Smooth muscle cell (in vitro differentiated cells): Measurements from ENCODE around the gene HMCES. TPM values are rescaled to one million over a fixed set of nuclear protein-coding genes. Genes with fewer than 3 reads are reported as not detected.
"Not testable (repeated sequence)": the region's sequence is repeated elsewhere in the genome, so short reads cannot be mapped to it uniquely, and the experiment has no call there.

Source experiments
- DNase-seq: peaks from one replicate; lab custom pipeline; 2025; ENCODE audit not compliant: unreplicated experiment; lab: John Stamatoyannopoulos, UW
- H2AFZ ChIP-seq: fragments of 200-600 bp; sonication (generic); 2 replicates; pipeline ENCODE4 v1.6.0; 2016; ENCODE audit warnings: antibody characterized with exemption, low read depth, mild to moderate bottlenecking
- H3F3A ChIP-seq: fragments of 200-600 bp; sonication (generic); 2 replicates; pipeline ENCODE4 v1.6.0; 2017; ENCODE audit warnings: antibody characterized with exemption, low read depth
- H3K27ac ChIP-seq: fragments of 200-600 bp; sonication (generic); 2 replicates; pipeline ENCODE4 v1.5.1; 2016; ENCODE audit warnings: low read depth, mild to moderate bottlenecking
- H3K27me3 ChIP-seq: fragments of 200-600 bp; sonication (generic); 2 replicates; pipeline ENCODE4 v1.6.1; 2016; ENCODE audit warnings: low read depth, mild to moderate bottlenecking
- H3K36me3 ChIP-seq: fragments of 200-600 bp; sonication (generic); 2 replicates; pipeline ENCODE4 v1.5.1; 2016; ENCODE audit warnings: low read depth
- H3K4me1 ChIP-seq: fragments of 200-600 bp; sonication (generic); 2 replicates; pipeline ENCODE4 v1.5.1; 2016; ENCODE audit warnings: low read depth
- H3K4me2 ChIP-seq: fragments of 200-600 bp; sonication (generic); 2 replicates; pipeline ENCODE4 v1.6.0; 2016; ENCODE audit warnings: mild to moderate bottlenecking
- H3K4me3 ChIP-seq: fragments of 200-600 bp; sonication (generic); 2 replicates; pipeline ENCODE4 v1.5.1; 2016; ENCODE audit warnings: mild to moderate bottlenecking
- H3K79me2 ChIP-seq: fragments of 200-600 bp; sonication (generic); 2 replicates; pipeline ENCODE4 v1.6.0; 2016; ENCODE audit warnings: low read depth, mild to moderate bottlenecking
- H3K9ac ChIP-seq: fragments of 200-600 bp; sonication (generic); 2 replicates; pipeline ENCODE4 v1.6.0; 2016; ENCODE audit warnings: low read depth
- H3K9me3 ChIP-seq: fragments of 200-600 bp; sonication (generic); replicated peaks from 2 replicates; pipeline ENCODE4 v1.5.1; 2016; ENCODE audit warnings: low read depth
- H4K20me1 ChIP-seq: fragments of 200-600 bp; sonication (generic); 2 replicates; pipeline ENCODE4 v1.6.0; 2016; ENCODE audit warnings: low read depth
- CTCF ChIP-seq: fragments of 200-600 bp; sonication (generic); IDR thresholded peaks from 2 replicates; pipeline ENCODE4 v1.5.1; 2017; ENCODE audit warnings: borderline replicate concordance, mild to moderate bottlenecking, antibody characterized with exemption; ENCODE audit not compliant: insufficient read depth, poor library complexity, severe bottlenecking
- WGBS: methylation state at CpG from one replicate; pipeline ENCODE4 v1.1.7; 2016; ENCODE audit warnings: low lambda C conversion rate; 5-methylcytosine and 5-hydroxymethylcytosine counted together
- polyA plus RNA-seq: library from polyadenylated mRNA; unstranded; fragments of >200 nt; fragmentation: Nextera tagmentation; extraction: Ambion mirVana; gene quantifications from 2 replicates; pipeline ENCODE4 v1.2.1, GENCODE V29; 2016
- total RNA-seq: library from RNA; depleted of rRNA; stranded (reverse); fragments of >200 nt; gene quantifications from 2 replicates; pipeline ENCODE4 v1.2.3, GENCODE V29; 2014

The HMCES gene
- total and polyA plus RNA-seq, 2 experiments from 2014 or later, result 15.2 to 25.0 TPM

DNA sequence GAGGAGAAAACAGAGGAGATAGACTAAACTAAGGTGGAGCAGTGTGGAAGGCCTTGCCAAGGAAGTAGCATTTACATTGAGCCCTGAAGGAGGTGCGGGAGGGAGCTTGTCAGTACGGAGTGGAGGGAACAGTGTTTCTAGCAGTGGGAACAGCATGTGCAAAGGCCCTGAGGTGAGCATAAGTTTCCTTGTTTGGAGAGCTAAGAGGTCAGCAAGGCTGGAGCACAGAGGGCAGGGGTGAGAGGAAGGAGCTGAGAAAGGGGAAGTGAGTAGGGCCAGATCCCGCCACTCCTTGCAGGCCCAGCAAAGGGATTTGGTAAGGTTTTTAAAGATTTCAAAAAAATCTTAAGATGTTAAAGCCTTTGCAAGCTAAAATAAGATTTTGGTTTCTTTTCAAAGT is 70.1 kb downstream of the HMCES start:
- Histone ChIP-seq H3K9me3 (no peaks in the 10 kb centered on the region), H3K4me2 (no peak overlapping the region), H2AFZ (no peak overlapping the region), H4K20me1 (no peaks in the 10 kb centered on the region), H3K79me2 (no peaks in the 10 kb centered on the region), H3K4me3 (no peak overlapping the region), H3K36me3 (no peaks in the 10 kb centered on the region), H3K27me3 (no peaks in the 10 kb centered on the region), H3K4me1 (no peaks in the 10 kb centered on the region), H3K27ac (no peak overlapping the region), H3F3A (no peaks in the 10 kb centered on the region), H3K9ac (no peak overlapping the region)
- WGBS, result 97% methylated on average over 3 of the region's 3 CpGs
- no peak for TF ChIP-seq CTCF
- no peak for DNase-seq

GRCh38 chr3:129349169-129349568 is 70.5 kb downstream of the HMCES start:
- H3K27me3 ChIP-seq, H3K27ac ChIP-seq, H2AFZ ChIP-seq, H4K20me1 ChIP-seq, DNase-seq, H3K4me3 ChIP-seq, H3K36me3 ChIP-seq, H3K79me2 ChIP-seq, H3K9ac ChIP-seq, H3K9me3 ChIP-seq, H3F3A ChIP-seq, H3K4me1 ChIP-seq, H3K4me2 ChIP-seq: not testable (repeated sequence)
- WGBS, result 85% methylated on average over 11 of the region's 11 CpGs

DNA sequence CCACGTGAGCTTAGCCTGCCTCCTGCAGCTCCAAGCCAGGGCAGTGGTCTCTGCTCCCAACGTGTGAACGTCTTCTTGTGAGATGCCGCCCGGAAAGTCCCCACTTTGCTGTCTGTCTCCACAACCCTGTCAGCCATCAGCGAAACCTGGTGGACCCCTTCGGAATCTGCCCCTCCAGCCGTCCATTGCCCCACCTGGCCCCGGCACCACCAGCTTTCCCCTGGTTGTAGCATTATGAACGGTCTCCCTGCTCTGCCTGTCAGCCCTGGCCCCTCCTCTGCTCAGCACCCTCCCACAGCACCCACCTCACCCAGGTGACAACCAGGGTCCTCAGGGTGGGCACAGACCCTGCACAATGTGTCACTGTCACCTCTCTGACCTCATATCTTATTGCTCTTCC is 71.1 kb downstream of the HMCES start:
- no peaks in the 10 kb centered on the region for H3K9me3 ChIP-seq
- H3K36me3 ChIP-seq, result no peaks in the 10 kb centered on the region
- H3K9ac ChIP-seq, result no peak overlapping the region
- DNase-seq, result no peak
- no peaks in the 10 kb centered on the region for H3K79me2 ChIP-seq
- H3K4me2 ChIP-seq, result no peak overlapping the region
- no peak overlapping the region for H3K27ac ChIP-seq
- 95% methylated on average over 10 of the region's 10 CpGs for WGBS
- no peak overlapping the region for H2AFZ ChIP-seq
- no peaks in the 10 kb centered on the region for H3K27me3 ChIP-seq
- H3K4me1 ChIP-seq, result no peaks in the 10 kb centered on the region
- H4K20me1 ChIP-seq, result no peaks in the 10 kb centered on the region
- no peaks in the 10 kb centered on the region for H3F3A ChIP-seq
- no peak overlapping the region for H3K4me3 ChIP-seq
- TF ChIP-seq CTCF, result no peak

GRCh38 chr3:129352045-129352444 is 73.4 kb downstream of the HMCES start:
- Histone ChIP-seq H3F3A (no peaks in the 10 kb centered on the region), H3K79me2 (no peaks in the 10 kb centered on the region), H3K27me3 (no peaks in the 10 kb centered on the region), H3K4me2 (no peak overlapping the region), H3K36me3 (no peaks in the 10 kb centered on the region), H3K27ac (no peak overlapping the region), H3K4me1 (no peaks in the 10 kb centered on the region), H3K9ac (no peak overlapping the region), H4K20me1 (no peaks in the 10 kb centered on the region), H3K4me3 (no peak overlapping the region), H2AFZ (no peak overlapping the region), H3K9me3 (no peaks in the 10 kb centered on the region)
- 83% methylated on average over 8 of the region's 8 CpGs for WGBS
- DNase-seq, result no peak
- no peak for TF ChIP-seq CTCF
